ENCODE measurements around the gene GSPT2.

The GSPT2 gene

GRCh38 chrX:51779306-51779705 is 36.1 kb downstream of the GSPT2 start:
- Histone ChIP-seq H4K20me1 (ENCODE audit: insufficient read depth, low read length) (no peaks in the 10 kb centered on the region), H3K27ac (ENCODE audit: low read length) (no peak overlapping the region), H3K9me3 (ENCODE audit: insufficient read depth, low read length) (no peaks in the 10 kb centered on the region), H3K4me3 (ENCODE audit: low read length) (no peak overlapping the region), H3K27me3 (ENCODE audit: low read depth, low read length) (no peaks in the 10 kb centered on the region), H3K9ac (ENCODE audit: low read length) (no peak overlapping the region), H3K4me2 (ENCODE audit: low read length) (no peak overlapping the region), H3K36me3 (replicated peaks; ENCODE audit: low read depth, low read length) (no peaks in the 10 kb centered on the region), H3K4me1 (ENCODE audit: low read length) (no peaks in the 10 kb centered on the region), H3K79me2 (ENCODE audit: low read length) (no peaks in the 10 kb centered on the region), H2AFZ (ENCODE audit: low read depth, low read length) (no peak overlapping the region)
- TF ChIP-seq CTCF (IDR thresholded peaks at IDR 0.05; ENCODE audit: low read depth, low read length) (no peak), EZH2phosphoT487 (IDR thresholded peaks at IDR 0.05; ENCODE audit: low read depth) (no peak)

GRCh38 chrX:51795136-51795535 is 51.9 kb downstream of the GSPT2 start:
- no peaks in the 10 kb centered on the region for H4K20me1 ChIP-seq (ENCODE audit: insufficient read depth, low read length)
- H3K4me1 ChIP-seq (ENCODE audit: low read length) = peaks cover 8% of the 10 kb centered on the region
- no peak overlapping the region for H2AFZ ChIP-seq (ENCODE audit: low read depth, low read length)
- H3K36me3 ChIP-seq (replicated peaks; ENCODE audit: low read depth, low read length) = no peaks in the 10 kb centered on the region
- no peak overlapping the region for H3K27ac ChIP-seq (ENCODE audit: low read length)
- H3K4me3 ChIP-seq (ENCODE audit: low read length) = no peak overlapping the region
- TF ChIP-seq EZH2phosphoT487 (IDR thresholded peaks at IDR 0.05; ENCODE audit: low read depth) (no peak), CTCF (IDR thresholded peaks at IDR 0.05; ENCODE audit: low read depth, low read length) (no peak)
- H3K9ac ChIP-seq (ENCODE audit: low read length) = no peak overlapping the region
- H3K4me2 ChIP-seq (ENCODE audit: low read length) = no peak overlapping the region
- no peaks in the 10 kb centered on the region for H3K79me2 ChIP-seq (ENCODE audit: low read length)
- H3K27me3 ChIP-seq (ENCODE audit: low read depth, low read length) = no peaks in the 10 kb centered on the region
- no peaks in the 10 kb centered on the region for H3K9me3 ChIP-seq (ENCODE audit: insufficient read depth, low read length)
